ENCODE data around the gene MRPS11. TPM values are rescaled to one million over a fixed set of nuclear protein-coding genes. Genes with fewer than 3 reads are reported as not detected.

The MRPS11 gene
- total and polyA plus RNA-seq, 2 of the 8 experiments (the other 6 are each of a cell fraction or from before 2014, with no cell fraction given), result 41.4 to 59.2 TPM

- TF ChIP-seq ATF2 (IDR thresholded peaks at IDR 0.05; ENCODE audit: low read length) (no peak), POU5F1 (IDR thresholded peaks at IDR 0.05; ENCODE audit: low read depth, low read length) (0 out of 2 replicates have a peak, but pooled peaks have one; percentile 29)
Observed at GRCh38 chr15:88484682-88485331, 17.3 kb downstream of the MRPS11 start (continued).

Data from H1 (cell line).